A673 (cell line): Measurements from ENCODE around the gene COL2A1. TPM values are rescaled to one million over a fixed set of nuclear protein-coding genes. Genes with fewer than 3 reads are reported as not detected.

Source experiments
- BruUV-seq: library from RNA; stranded (reverse); fragments of 400-500 nt; replicated peaks from 2 replicates; lab custom pipeline; 2021; lab: Mats Ljungman, UMichigan
- CTCF ChIA-PET: fragments of 300-600 bp; sonication (Branson Sonifier 250); formaldehyde crosslinking; loops from one replicate; lab custom pipeline; 2022; ENCODE audit warnings: antibody characterized with exemption; lab: Charles Lee
- POLR2A ChIA-PET: fragments of 300-600 bp; sonication (Branson Sonifier 250); formaldehyde crosslinking; loops from one replicate; lab custom pipeline; 2022; ENCODE audit warnings: antibody characterized with exemption; ENCODE audit not compliant: low non-redundant PET; lab: Charles Lee
- DNase-seq: peaks from one replicate; pipeline ENCODE4 v3.0.0-alpha.2; 2015; ENCODE audit warnings: low spot score
- H3K27ac ChIP-seq: fragments of 200-600 bp; sonication (generic); 2 replicates; pipeline ENCODE4 v1.5.1; 2016; ENCODE audit warnings: mixed run types, low read depth, mild to moderate bottlenecking, mixed read lengths, antibody characterized with exemption, low read length; ENCODE audit not compliant: poor library complexity, severe bottlenecking
- H3K27me3 ChIP-seq: fragments of 200-600 bp; sonication (generic); replicated peaks from 2 replicates; pipeline ENCODE4 v1.6.1; 2017; ENCODE audit warnings: mixed run types, low read depth, mild to moderate bottlenecking, mixed read lengths, antibody characterized with exemption, low read length; ENCODE audit not compliant: insufficient read depth, poor library complexity
- H3K36me3 ChIP-seq: fragments of 200-600 bp; sonication (generic); 2 replicates; pipeline ENCODE4 v1.6.1; 2016; ENCODE audit warnings: mixed run types, mild to moderate bottlenecking, mixed read lengths, antibody characterized with exemption, low read length; ENCODE audit not compliant: insufficient read depth, poor library complexity, severe bottlenecking
- H3K4me1 ChIP-seq: fragments of 200-600 bp; sonication (generic); 2 replicates; pipeline ENCODE4 v1.6.1; 2017; ENCODE audit warnings: mixed run types, mild to moderate bottlenecking, mixed read lengths, antibody characterized with exemption, low read length; ENCODE audit not compliant: insufficient read depth, poor library complexity, severe bottlenecking
- H3K4me3 ChIP-seq: fragments of 200-600 bp; sonication (generic); 2 replicates; pipeline ENCODE4 v1.5.1; 2016; ENCODE audit warnings: low read depth, mixed run types, mild to moderate bottlenecking, mixed read lengths, low read length; ENCODE audit not compliant: poor library complexity, severe bottlenecking
- H3K9me3 ChIP-seq: fragments of 200-600 bp; sonication (generic); 2 replicates; pipeline ENCODE4 v1.6.1; 2016; ENCODE audit warnings: mixed run types, low read depth, mild to moderate bottlenecking, mixed read lengths, antibody characterized with exemption, low read length; ENCODE audit not compliant: poor library complexity, severe bottlenecking
- EZH2 ChIP-seq: fragments of 200-600 bp; sonication (generic); IDR thresholded peaks from 2 replicates; pipeline ENCODE4 v1.6.1; 2017; ENCODE audit warnings: borderline replicate concordance, low read depth, mild to moderate bottlenecking, mixed read lengths, antibody characterized with exemption, low read length; ENCODE audit not compliant: poor library complexity, severe bottlenecking
- intact Hi-C: fragments of 100-400 bp; cut with micrococcal nuclease; formaldehyde crosslinking; loops from one replicate; pipeline ENCODE4 v1.10.0; 2022; ENCODE audit not compliant: unreplicated experiment
- total RNA-seq: library from RNA; stranded (reverse); gene quantifications from 2 replicates; pipeline ENCODE4 v1.2.3, GENCODE V29; 2021
- TF ChIP-seq, protein P1 (sequence below): fragments of 300-800, 200-600 bp; sonication (generic); conservative IDR thresholded peaks from 2 replicates; pipeline ENCODE4 v1.5.1; 2017; ENCODE audit warnings: low read depth, mild to moderate bottlenecking, antibody characterized with exemption, low read length, moderate library complexity, mixed read lengths

Gene COL2A1
- total RNA-seq, 1 experiment from 2014 or later: 1.3 TPM

GRCh38 chr12:47989023-47989417 is 15.3 kb downstream of the COL2A1 start:
- Histone ChIP-seq H3K27ac (no peak overlapping the region), H3K4me3 (no peak overlapping the region), H3K27me3 (no peaks in the 10 kb centered on the region), H3K9me3 (no peaks in the 10 kb centered on the region), H3K4me1 (no peaks in the 10 kb centered on the region), H3K36me3 (no peaks in the 10 kb centered on the region)
- CTCF ChIA-PET: no interaction called here
- intact Hi-C loops: no loop called here
- BruUV-seq: no TSS peak
- TF ChIP-seq, protein P1, sequence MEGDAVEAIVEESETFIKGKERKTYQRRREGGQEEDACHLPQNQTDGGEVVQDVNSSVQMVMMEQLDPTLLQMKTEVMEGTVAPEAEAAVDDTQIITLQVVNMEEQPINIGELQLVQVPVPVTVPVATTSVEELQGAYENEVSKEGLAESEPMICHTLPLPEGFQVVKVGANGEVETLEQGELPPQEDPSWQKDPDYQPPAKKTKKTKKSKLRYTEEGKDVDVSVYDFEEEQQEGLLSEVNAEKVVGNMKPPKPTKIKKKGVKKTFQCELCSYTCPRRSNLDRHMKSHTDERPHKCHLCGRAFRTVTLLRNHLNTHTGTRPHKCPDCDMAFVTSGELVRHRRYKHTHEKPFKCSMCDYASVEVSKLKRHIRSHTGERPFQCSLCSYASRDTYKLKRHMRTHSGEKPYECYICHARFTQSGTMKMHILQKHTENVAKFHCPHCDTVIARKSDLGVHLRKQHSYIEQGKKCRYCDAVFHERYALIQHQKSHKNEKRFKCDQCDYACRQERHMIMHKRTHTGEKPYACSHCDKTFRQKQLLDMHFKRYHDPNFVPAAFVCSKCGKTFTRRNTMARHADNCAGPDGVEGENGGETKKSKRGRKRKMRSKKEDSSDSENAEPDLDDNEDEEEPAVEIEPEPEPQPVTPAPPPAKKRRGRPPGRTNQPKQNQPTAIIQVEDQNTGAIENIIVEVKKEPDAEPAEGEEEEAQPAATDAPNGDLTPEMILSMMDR: no peak
- TF ChIP-seq EZH2: no peak
- POLR2A ChIA-PET: no interaction called here
- no peak for DNase-seq

GRCh38 chr12:47988073-47989022 is 15.9 kb downstream of the COL2A1 start:
- DNase-seq: no peak
- no peaks in the 10 kb centered on the region for H3K27me3 ChIP-seq
- POLR2A ChIA-PET: no interaction called here
- no TSS peak for BruUV-seq
- H3K4me1 ChIP-seq: no peaks in the 10 kb centered on the region
- no peaks in the 10 kb centered on the region for H3K9me3 ChIP-seq
- intact Hi-C loops: no loop called here
- H3K36me3 ChIP-seq: no peaks in the 10 kb centered on the region
- H3K27ac ChIP-seq: no peak overlapping the region
- TF ChIP-seq, protein P1: no peak
- no peak for TF ChIP-seq EZH2
- H3K4me3 ChIP-seq: no peak overlapping the region
- CTCF ChIA-PET: no interaction called here

DNA sequence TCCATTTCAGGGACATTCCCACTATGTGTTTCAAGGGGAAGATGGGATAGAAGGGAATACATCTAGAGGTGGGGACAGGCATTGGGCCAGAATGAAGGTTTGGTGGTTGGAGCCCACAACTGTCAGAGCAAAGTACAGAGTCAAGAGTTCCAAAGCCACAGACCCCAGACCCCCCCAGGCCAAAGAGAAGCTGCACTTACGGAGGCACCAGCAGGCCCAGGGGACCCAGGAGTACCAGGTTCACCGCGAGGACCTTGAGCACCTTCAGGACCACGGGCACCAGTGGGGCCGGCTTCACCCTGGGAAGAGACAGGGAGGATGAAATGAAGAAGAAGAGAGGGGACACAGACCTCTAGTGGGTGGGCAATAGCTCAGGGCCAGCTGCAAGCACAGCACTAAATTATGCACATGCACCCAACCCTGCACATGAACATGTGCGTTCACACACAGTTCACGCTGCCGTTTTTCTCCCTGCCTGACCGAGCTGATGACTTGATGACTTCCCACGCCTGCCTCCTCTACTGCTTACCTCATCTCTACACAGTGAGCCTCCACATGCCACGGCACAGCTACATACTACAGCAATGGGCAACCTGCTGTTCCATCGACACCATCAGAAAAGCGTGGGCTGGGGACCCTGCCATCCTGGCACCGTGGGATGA is 16.7 kb downstream of the COL2A1 start:
- DNase-seq: no peak
- no TSS peak for BruUV-seq
- H3K9me3 ChIP-seq: no peaks in the 10 kb centered on the region
- no peak overlapping the region for H3K27ac ChIP-seq
- intact Hi-C loops: no loop called here
- ChIA-PET POLR2A (no interaction called here), CTCF (no interaction called here)
- H3K4me1 ChIP-seq: no peaks in the 10 kb centered on the region
- no peak overlapping the region for H3K4me3 ChIP-seq
- TF ChIP-seq EZH2: no peak
- TF ChIP-seq, protein P1: no peak
- no peaks in the 10 kb centered on the region for H3K27me3 ChIP-seq
- no peaks in the 10 kb centered on the region for H3K36me3 ChIP-seq
